Thyroid gland (tissue), 4 donors: Measurements from ENCODE around the gene SEC63. TPM values are rescaled to one million over a fixed set of nuclear protein-coding genes. Genes with fewer than 3 reads are reported as not detected.

Experiments used
- DNase-seq, 2 donors: peaks; one replicate each; pipeline ENCODE4 v3.0.0-alpha.2; 2019
- H3K27ac ChIP-seq, 3 donors: fragments of 200-600 bp; sonication (generic); 1 replicate in 2 of 3; 2 replicates in 1 of 3; pipeline ENCODE4 v1.5.1; 2016 to 2019; ENCODE audit warnings: mild to moderate bottlenecking in 1 of 3, moderate library complexity in 1 of 3
- H3K27me3 ChIP-seq: fragments of 200-600 bp; sonication (generic); one replicate; pipeline ENCODE4 v1.5.1; 2019
- H3K36me3 ChIP-seq, 2 donors: fragments of 200-600 bp; sonication (generic); one replicate each; pipeline ENCODE4 v1.5.1; 2016 to 2019
- H3K4me1 ChIP-seq, 2 donors: fragments of 200-600 bp; sonication (generic); one replicate each; pipeline ENCODE4 v1.5.1; 2017 to 2019
- H3K4me3 ChIP-seq, 3 donors: fragments of 200-600 bp; sonication (generic); replicated peaks in 1 of 3; 1 replicate in 2 of 3; 2 replicates in 1 of 3; pipeline ENCODE4 v1.5.1; 2016; ENCODE audit warnings: mild to moderate bottlenecking in 1 of 3
- H3K9me3 ChIP-seq: fragments of 200-600 bp; sonication (generic); one replicate; pipeline ENCODE4 v1.5.1; 2017
- CTCF ChIP-seq, 6 experiments: fragments of 200-600 bp in 3 of 6; fragments of 450-650 bp in 3 of 6; sonication (generic) in 3 of 6; IDR thresholded peaks; one replicate each; pipeline ENCODE4 v1.5.1; 2016 to 2019; ENCODE audit warnings: antibody characterized with exemption in 6 of 6, mild to moderate bottlenecking in 2 of 6, inconsistent platforms in 1 of 6, moderate library complexity in 1 of 6
- POLR2A ChIP-seq, 2 donors: fragments of 450-650 bp; IDR thresholded peaks; one replicate each; pipeline ENCODE4 v1.6.1; 2017; ENCODE audit warnings: antibody characterized with exemption in 2 of 2, mild to moderate bottlenecking in 2 of 2, moderate library complexity in 1 of 2
- WGBS, 2 donors: methylation state at CpG; one replicate each; pipeline ENCODE4 v1.1.5; 2017; 5-methylcytosine and 5-hydroxymethylcytosine counted together
- intact Hi-C: fragments of 100-400 bp; cut with DNase I; formaldehyde crosslinking; loops from one replicate; pipeline ENCODE4 v1.15.1; 2023
- total RNA-seq, 4 donors: library from RNA; depleted of rRNA; stranded (reverse); fragments of >200 nt; gene quantifications; one replicate each; pipeline ENCODE4 v1.2.3, GENCODE V29; 2016

The SEC63 gene
- total RNA-seq, 4 donors from 2014 or later: 47.1 to 95.5 (median 68.3) TPM

- Histone ChIP-seq H3K27ac (no peak overlapping the region), H3K27me3 (no peaks in the 10 kb centered on the region), H3K36me3 (no peaks in the 10 kb centered on the region), H3K9me3 (no peaks in the 10 kb centered on the region), H3K4me1 (no peaks in the 10 kb centered on the region), H3K4me3 (no peak overlapping the region)
- WGBS, 2 donors: 89 to 92% methylated on average over 10 of the region's 10 CpGs
- intact Hi-C loops: no loop called here
- no peak for DNase-seq
- TF ChIP-seq CTCF (IDR thresholded peaks at IDR 0.05) (no peak), POLR2A (IDR thresholded peaks at IDR 0.05) (no peak)
Observed at GRCh38 chr6:107832151-107833056, 125.6 kb downstream of the SEC63 start.

- Histone ChIP-seq H3K9me3 (no peaks in the 10 kb centered on the region), H3K4me1 (no peaks in the 10 kb centered on the region), H3K4me3 (no peak overlapping the region), H3K27me3 (no peaks in the 10 kb centered on the region), H3K36me3 (no peaks in the 10 kb centered on the region), H3K27ac (no peak overlapping the region)
- WGBS, 2 donors: 60 to 71% methylated on average over 2 of the region's 2 CpGs
- TF ChIP-seq POLR2A (IDR thresholded peaks at IDR 0.05) (no peak), CTCF (IDR thresholded peaks at IDR 0.05) (no peak)
- DNase-seq: no peak
- intact Hi-C loops: no loop called here
Observed at GRCh38 chr6:107830060-107830459, 127.9 kb downstream of the SEC63 start.

- intact Hi-C loops: no loop called here
- Histone ChIP-seq H3K4me3 (no peak overlapping the region), H3K4me1 (peaks cover 0 to 4% of the 10 kb centered on the region in 2 donors), H3K27ac (no peak overlapping the region), H3K27me3 (no peaks in the 10 kb centered on the region), H3K36me3 (no peaks in the 10 kb centered on the region), H3K9me3 (no peaks in the 10 kb centered on the region)
- 89 to 93% methylated on average over 7 of the region's 7 CpGs for WGBS, 2 donors
- no peak for DNase-seq
- TF ChIP-seq POLR2A (IDR thresholded peaks at IDR 0.05) (no peak), CTCF (IDR thresholded peaks at IDR 0.05) (no peak)
Observed at GRCh38 chr6:107827541-107827940, 130.5 kb downstream of the SEC63 start.

- no peak for TF ChIP-seq POLR2A (IDR thresholded peaks at IDR 0.05)
- no peak for TF ChIP-seq CTCF (IDR thresholded peaks at IDR 0.05)
- H3K36me3 ChIP-seq: no peaks in the 10 kb centered on the region
Observed at GRCh38 chr6:107823047-107823557, 134.9 kb downstream of the SEC63 start.

More at GRCh38 chr6:107823047-107823557, 134.9 kb downstream of the SEC63 start:
- Histone ChIP-seq H3K4me3 (no peak overlapping the region), H3K9me3 (no peaks in the 10 kb centered on the region), H3K4me1 (peaks cover 9 to 17% of the 10 kb centered on the region in 2 donors), H3K27me3 (no peaks in the 10 kb centered on the region), H3K27ac (no peak overlapping the region)
- intact Hi-C loops: no loop called here
- WGBS, 2 donors: 66 to 67% methylated on average over 8 of the region's 8 CpGs
- no peak for DNase-seq
